ENCODE data around the gene PSMD11. TPM values are rescaled to one million over a fixed set of nuclear protein-coding genes. Genes with fewer than 3 reads are reported as not detected.

PSMD11 gene
- total and polyA plus RNA-seq, 2 experiments from 2014 or later: 44.2 to 158 TPM

DNA sequence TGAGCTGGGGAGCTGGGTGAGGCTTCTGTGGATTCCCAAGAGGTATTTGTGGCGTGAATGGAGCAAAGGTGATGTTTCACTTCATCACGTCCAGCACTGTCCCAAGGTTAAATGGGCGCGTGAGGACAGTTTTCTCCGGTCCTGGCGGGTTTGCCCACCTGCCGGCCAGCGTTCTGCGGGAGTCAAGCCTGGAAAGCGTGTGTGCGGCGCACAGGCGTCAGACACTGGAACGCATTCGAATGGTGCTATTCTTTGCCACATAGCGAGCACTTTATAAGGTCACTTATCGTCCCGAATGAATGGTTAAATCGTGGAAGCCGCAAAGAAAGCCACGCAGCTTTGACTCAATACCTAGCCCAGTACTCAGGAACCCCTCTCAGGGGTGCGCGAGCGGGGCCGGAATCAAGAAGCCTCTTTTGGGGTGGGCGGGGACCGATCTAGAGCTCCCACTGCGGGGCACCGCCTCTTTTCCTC, 446 bp upstream of the PSMD11 start:
- Histone ChIP-seq H4K20me1 (ENCODE audit: insufficient read depth) (peaks cover 14% of the 10 kb centered on the region), H3K4me3 (peak overlapping the region; percentile 100), H3K79me2 (ENCODE audit: insufficient read depth) (peaks cover 44% of the 10 kb centered on the region), H2AFZ (peak overlapping the region; percentile 99), H3F3A (ENCODE audit: insufficient read depth) (peaks cover 24% of the 10 kb centered on the region), H3K27me3 (replicated peaks; ENCODE audit: insufficient read depth) (no peaks in the 10 kb centered on the region), H3K4me2 (ENCODE audit: unreplicated experiment) (peak overlapping the region; percentile 95), H3K36me3 (ENCODE audit: low read depth) (peaks cover 10% of the 10 kb centered on the region; the same call in 1 of the 2 replicates), H3K9me2 (ENCODE audit: insufficient read depth) (no peaks in the 10 kb centered on the region), H3K4me1 (ENCODE audit: insufficient read depth) (peaks cover 21% of the 10 kb centered on the region), H3K27ac (no peak overlapping the region), H3K9me3 (ENCODE audit: low read depth) (no peaks in the 10 kb centered on the region), H3K9ac (peak overlapping the region; percentile 97; the same call in 1 of the 2 replicates)
- in situ Hi-C loops (cut with MboI): no loop called here
- TF ChIP-seq EZH2 (IDR thresholded peaks at IDR 0.05; ENCODE audit: insufficient read depth, poor library complexity, severe bottlenecking): no peak
- no peak for TF ChIP-seq EZH2phosphoT487 (IDR thresholded peaks at IDR 0.05; ENCODE audit: insufficient read depth, low read depth)
- DNase-seq: no peak
- WGBS, 2 experiments (ENCODE audit: low coverage in 1 of 2, low lambda C conversion rate in 2 of 2, missing lambda C conversion rate in 2 of 2): 27% methylated on average over 27 to 28 of the region's 29 CpGs

DNA sequence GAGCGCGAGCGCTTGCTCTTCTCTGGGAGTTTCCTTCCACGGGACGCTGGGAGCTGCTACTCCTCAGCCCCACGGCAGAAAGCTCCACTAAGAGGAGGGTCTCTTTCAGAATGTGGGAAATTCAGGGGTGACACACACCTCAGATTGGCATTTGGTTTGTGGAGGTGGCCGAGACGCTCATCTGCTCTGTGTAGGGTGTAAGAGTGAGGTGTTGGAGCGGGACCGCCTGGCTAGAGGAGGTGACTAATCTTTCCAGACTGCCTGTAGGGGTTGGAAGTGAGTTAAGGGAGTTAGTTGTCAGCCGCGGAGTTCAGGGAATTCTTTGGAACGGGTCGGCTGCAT, 735 bp downstream of the PSMD11 start:
- Histone ChIP-seq H4K20me1 (ENCODE audit: insufficient read depth) (peaks cover 14% of the 10 kb centered on the region), H3K4me3 (peak overlapping the region; percentile 100), H3K79me2 (ENCODE audit: insufficient read depth) (peaks cover 56% of the 10 kb centered on the region), H3K9me3 (ENCODE audit: low read depth) (no peaks in the 10 kb centered on the region), H3F3A (ENCODE audit: insufficient read depth) (peaks cover 24% of the 10 kb centered on the region), H3K27ac (peak overlapping the region; percentile 90), H3K9me2 (ENCODE audit: insufficient read depth) (no peaks in the 10 kb centered on the region), H3K27me3 (replicated peaks; ENCODE audit: insufficient read depth) (no peaks in the 10 kb centered on the region), H3K36me3 (ENCODE audit: low read depth) (peaks cover 20% of the 10 kb centered on the region; the same call in 1 of the 2 replicates), H3K4me1 (ENCODE audit: insufficient read depth) (peaks cover 21% of the 10 kb centered on the region), H3K9ac (peak overlapping the region; percentile 97), H2AFZ (peak overlapping the region; percentile 99), H3K4me2 (ENCODE audit: unreplicated experiment) (peak overlapping the region; percentile 94)
- no peak for TF ChIP-seq EZH2 (IDR thresholded peaks at IDR 0.05; ENCODE audit: insufficient read depth, poor library complexity, severe bottlenecking)
- TF ChIP-seq EZH2phosphoT487 (IDR thresholded peaks at IDR 0.05; ENCODE audit: insufficient read depth, low read depth): no peak
- DNase-seq: peak; percentile 90
- in situ Hi-C loops (cut with MboI): no loop called here
- WGBS, 2 experiments (ENCODE audit: low coverage in 1 of 2, low lambda C conversion rate in 2 of 2, missing lambda C conversion rate in 2 of 2): 2 to 3% methylated on average over 14 of the region's 14 CpGs

DNA sequence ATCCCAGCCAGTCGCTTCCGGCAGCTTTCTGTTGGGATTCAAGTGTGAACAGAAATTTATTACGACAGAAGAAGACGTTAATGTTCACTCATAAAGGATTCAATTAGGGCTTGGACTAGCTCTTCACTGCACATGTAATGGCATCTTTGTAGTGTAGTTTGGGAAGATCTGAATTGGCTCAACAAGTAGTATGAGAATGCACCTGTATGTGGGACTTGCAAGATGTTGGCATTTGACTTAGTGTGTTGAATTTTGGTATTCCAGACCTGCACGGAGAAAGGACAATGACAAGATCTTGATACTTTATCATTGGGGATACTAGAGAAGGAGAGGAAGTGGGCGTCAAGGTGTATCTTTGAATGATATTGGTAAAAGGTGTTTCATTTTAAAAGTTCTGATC, 1.2 kb downstream of the PSMD11 start:
- Histone ChIP-seq H3F3A (ENCODE audit: insufficient read depth) (peaks cover 24% of the 10 kb centered on the region), H3K4me3 (peak overlapping the region; percentile 100), H3K9ac (peak overlapping the region; percentile 97), H4K20me1 (ENCODE audit: insufficient read depth) (peaks cover 14% of the 10 kb centered on the region), H3K79me2 (ENCODE audit: insufficient read depth) (peaks cover 61% of the 10 kb centered on the region), H3K9me2 (ENCODE audit: insufficient read depth) (no peaks in the 10 kb centered on the region), H3K27me3 (replicated peaks; ENCODE audit: insufficient read depth) (no peaks in the 10 kb centered on the region), H3K36me3 (ENCODE audit: low read depth) (peaks cover 22% of the 10 kb centered on the region; the same call in 1 of the 2 replicates), H2AFZ (peak overlapping the region; percentile 99; the same call in 1 of the 2 replicates), H3K4me1 (ENCODE audit: insufficient read depth) (peaks cover 21% of the 10 kb centered on the region), H3K4me2 (ENCODE audit: unreplicated experiment) (peak overlapping the region; percentile 94), H3K9me3 (ENCODE audit: low read depth) (no peaks in the 10 kb centered on the region), H3K27ac (peak overlapping the region; percentile 90)
- DNase-seq: no peak
- 17 to 19% methylated on average over 6 of the region's 6 CpGs for WGBS, 2 experiments (ENCODE audit: low coverage in 1 of 2, low lambda C conversion rate in 2 of 2, missing lambda C conversion rate in 2 of 2)
- in situ Hi-C loops (cut with MboI): no loop called here
- TF ChIP-seq EZH2phosphoT487 (IDR thresholded peaks at IDR 0.05; ENCODE audit: insufficient read depth, low read depth): no peak
- TF ChIP-seq EZH2 (IDR thresholded peaks at IDR 0.05; ENCODE audit: insufficient read depth, poor library complexity, severe bottlenecking): no peak

DNA sequence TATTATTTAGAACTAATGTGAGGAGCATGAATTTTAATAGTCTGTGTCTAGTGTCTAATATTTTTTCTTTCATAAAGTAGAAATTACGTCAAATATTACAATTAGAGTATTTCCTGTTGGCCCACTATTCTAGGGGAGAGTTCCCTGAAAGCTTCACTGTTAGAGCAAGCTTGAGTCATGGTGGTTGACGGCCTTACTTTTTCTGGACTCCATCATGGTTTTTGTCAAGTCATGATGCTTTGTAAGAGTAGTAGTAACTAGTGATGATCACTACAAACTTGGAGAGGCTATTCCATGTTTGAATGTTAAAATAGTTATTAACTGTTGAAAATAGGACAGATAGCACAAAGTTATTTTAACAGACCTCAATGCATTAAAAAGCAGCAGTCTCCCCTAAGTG, 1.7 kb downstream of the PSMD11 start:
- in situ Hi-C loops (cut with MboI): no loop called here
- no peak for TF ChIP-seq EZH2phosphoT487 (IDR thresholded peaks at IDR 0.05; ENCODE audit: insufficient read depth, low read depth)
- no peak for TF ChIP-seq EZH2 (IDR thresholded peaks at IDR 0.05; ENCODE audit: insufficient read depth, poor library complexity, severe bottlenecking)
- H3K4me1 ChIP-seq (ENCODE audit: insufficient read depth): peaks cover 21% of the 10 kb centered on the region
- peak overlapping the region; percentile 100 for H3K4me3 ChIP-seq
- peak overlapping the region; percentile 90 for H3K27ac ChIP-seq
- H4K20me1 ChIP-seq (ENCODE audit: insufficient read depth): peaks cover 14% of the 10 kb centered on the region
- H3K9me2 ChIP-seq (ENCODE audit: insufficient read depth): no peaks in the 10 kb centered on the region
- no peaks in the 10 kb centered on the region for H3K9me3 ChIP-seq (ENCODE audit: low read depth)
- peaks cover 65% of the 10 kb centered on the region for H3K79me2 ChIP-seq (ENCODE audit: insufficient read depth)
- H3K27me3 ChIP-seq (replicated peaks; ENCODE audit: insufficient read depth): no peaks in the 10 kb centered on the region
- H2AFZ ChIP-seq: no peak overlapping the region
- H3K36me3 ChIP-seq (ENCODE audit: low read depth): peaks cover 27% of the 10 kb centered on the region; the same call in 1 of the 2 replicates
- peak; percentile 50 for DNase-seq
- peak overlapping the region; percentile 94 for H3K4me2 ChIP-seq (ENCODE audit: unreplicated experiment)
- WGBS, 2 experiments (ENCODE audit: low coverage in 1 of 2, low lambda C conversion rate in 2 of 2, missing lambda C conversion rate in 2 of 2): 71% methylated on average over 2 of the region's 2 CpGs
- peak overlapping the region; percentile 97 for H3K9ac ChIP-seq
- H3F3A ChIP-seq (ENCODE audit: insufficient read depth): peaks cover 24% of the 10 kb centered on the region

All from GM23248 (cell line).